GM18499 (cell line): ENCODE results near the gene CDC42SE2.
"Not testable (repeated sequence)": the region's sequence is repeated elsewhere in the genome, so short reads cannot be mapped to it uniquely, and the experiment has no call there.

ENCODE experiments used
- ATAC-seq: cut with Tn5 transposase; IDR thresholded peaks from one replicate; pipeline ENCODE4 v1.9.1; 2021; ENCODE audit warnings: moderate number of reproducible peaks; ENCODE audit not compliant: insufficient read depth, unreplicated experiment

CDC42SE2 gene

GRCh38 chr5:131357739-131358561 lies 94.1 kb downstream of the CDC42SE2 start:
- ATAC-seq: peak; percentile 37

GRCh38 chr5:131361677-131362315 lies 97.9 kb downstream of the CDC42SE2 start:
- ATAC-seq: no peak

- ATAC-seq: no peak
These were observed 100.1 kb downstream of the CDC42SE2 start for GRCh38 chr5:131363811-131364506.

- no peak for ATAC-seq
These were observed 100.7 kb downstream of the CDC42SE2 start for GRCh38 chr5:131364507-131365050.

DNA sequence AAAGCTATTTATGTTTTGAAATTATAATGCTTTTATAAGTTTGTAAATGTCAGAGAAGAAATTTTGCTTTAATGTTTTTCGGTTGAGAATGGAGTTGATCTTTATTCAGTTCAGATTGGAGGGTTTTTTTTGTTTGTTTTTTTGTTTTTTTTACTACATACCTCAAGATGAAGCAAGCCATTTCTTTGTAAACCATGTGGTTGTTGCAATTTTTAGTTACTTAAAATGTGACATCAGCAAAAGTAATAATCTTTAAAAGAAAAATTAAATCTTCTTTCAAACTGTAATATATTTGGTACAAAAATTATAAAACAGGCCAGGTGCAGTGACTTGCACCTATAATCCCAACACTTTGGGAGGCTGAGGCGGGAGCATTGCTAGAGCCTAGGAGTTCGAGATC lies 102.6 kb downstream of the CDC42SE2 start:
- no peak for ATAC-seq

DNA sequence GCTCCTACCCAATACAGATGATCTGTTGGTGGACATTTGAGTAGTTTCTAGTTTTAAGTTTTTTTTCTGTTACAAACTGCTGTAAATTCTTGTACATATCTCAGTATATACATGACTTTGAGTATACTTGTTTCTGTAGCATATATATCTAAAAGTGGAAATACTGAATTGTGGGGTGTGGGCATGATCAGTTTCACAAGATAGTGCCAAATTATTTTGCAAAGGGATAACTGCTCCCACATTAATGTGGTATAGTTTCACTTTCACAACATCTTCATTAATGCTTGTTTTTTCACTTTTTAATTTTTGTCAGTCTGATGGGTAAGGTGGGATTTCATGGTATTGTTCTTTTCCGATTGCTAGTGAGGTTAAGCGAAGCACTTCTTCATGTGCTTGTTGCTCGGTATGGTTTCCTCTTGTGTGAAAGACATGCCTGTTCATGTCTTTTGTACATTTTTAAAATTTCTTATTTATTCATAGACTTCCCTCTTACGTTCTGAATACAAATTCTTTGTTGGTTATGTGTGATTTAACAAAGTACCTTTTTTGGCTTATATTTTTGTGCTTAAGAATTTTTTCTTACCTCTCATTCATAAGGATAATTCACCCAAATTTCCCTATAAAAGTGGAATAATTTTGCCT lies 103.5 kb downstream of the CDC42SE2 start:
- ATAC-seq: no peak

DNA sequence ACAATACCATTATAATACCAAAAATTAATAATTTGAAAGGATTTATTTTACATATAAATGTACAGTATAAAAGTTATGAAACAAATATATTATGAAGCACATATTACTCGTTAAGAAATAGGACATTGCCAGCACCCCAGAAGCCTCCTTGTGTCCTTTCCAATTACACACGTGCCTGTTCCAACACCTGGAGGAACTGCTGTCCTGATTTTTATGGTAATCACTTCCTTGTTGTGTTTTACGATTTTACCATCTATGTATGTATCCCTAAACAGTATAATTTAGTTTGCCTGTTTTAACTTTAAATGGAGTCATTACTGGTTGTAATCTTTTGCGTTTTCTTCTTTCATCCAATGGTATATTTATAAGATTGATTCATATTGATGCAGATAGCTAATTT lies 105.0 kb downstream of the CDC42SE2 start:
- ATAC-seq: no peak

DNA sequence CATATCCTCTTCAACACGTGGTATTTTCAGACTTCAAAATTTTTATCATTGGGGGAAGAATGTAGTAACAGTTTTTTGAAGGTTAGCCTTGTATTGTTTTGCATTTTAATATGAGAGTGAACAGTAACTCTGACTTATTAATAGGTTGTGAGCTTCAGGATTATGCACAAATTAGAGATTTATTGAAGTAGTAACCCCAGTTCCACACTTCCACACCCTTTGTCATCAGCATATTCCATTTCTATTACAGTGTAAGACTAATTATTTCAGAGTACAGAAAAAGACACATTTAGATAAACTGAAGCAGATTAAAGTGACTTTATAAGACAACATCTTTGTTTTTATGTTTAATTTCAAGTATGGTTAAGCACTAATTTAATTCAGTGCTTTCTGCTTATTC lies 105.7 kb downstream of the CDC42SE2 start:
- no peak for ATAC-seq

DNA sequence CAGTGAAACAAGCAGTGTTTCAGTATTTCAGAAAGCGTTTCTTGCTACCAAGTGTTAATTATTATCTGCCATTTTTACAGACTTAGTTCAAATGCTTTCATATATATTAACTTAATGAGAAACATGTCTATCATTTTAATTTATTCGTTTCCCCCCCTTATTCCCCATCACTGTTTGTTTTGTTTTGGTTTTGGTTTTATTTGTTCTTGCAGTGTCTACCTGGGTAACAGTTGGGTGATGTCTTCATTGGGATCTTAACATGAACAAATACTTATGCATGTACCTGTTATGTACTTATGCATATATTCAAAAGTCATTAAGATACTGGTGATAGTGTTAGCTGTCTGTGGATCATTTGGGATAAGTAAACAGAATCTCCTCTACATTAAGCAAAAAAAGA lies 108.0 kb downstream of the CDC42SE2 start:
- ATAC-seq: no peak

GRCh38 chr5:131373265-131373664 lies 109.4 kb downstream of the CDC42SE2 start:
- ATAC-seq: no peak

DNA sequence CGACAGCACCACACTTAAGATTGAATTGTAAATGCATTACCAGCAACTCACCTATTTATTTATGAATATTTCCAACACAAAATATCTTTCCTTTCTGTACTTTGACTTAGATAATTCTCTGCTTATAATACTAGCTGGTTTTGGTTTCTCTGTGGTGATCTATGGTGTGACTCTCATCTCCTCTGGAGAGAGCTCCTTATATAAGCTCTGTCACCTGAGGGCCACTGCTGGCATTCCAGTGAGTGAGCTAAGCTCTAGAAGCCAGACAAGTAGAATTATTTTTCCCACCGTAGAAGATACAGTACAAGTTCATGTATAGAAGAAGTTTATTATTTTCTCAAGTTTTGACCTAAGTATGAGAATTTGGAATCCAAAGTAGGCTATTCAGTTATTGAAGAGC lies 111.5 kb downstream of the CDC42SE2 start:
- ATAC-seq: no peak

GRCh38 chr5:131377346-131377745 lies 113.5 kb downstream of the CDC42SE2 start:
- ATAC-seq: no peak

- no peak for ATAC-seq
These were observed 114.0 kb downstream of the CDC42SE2 start for GRCh38 chr5:131377785-131378325.

DNA sequence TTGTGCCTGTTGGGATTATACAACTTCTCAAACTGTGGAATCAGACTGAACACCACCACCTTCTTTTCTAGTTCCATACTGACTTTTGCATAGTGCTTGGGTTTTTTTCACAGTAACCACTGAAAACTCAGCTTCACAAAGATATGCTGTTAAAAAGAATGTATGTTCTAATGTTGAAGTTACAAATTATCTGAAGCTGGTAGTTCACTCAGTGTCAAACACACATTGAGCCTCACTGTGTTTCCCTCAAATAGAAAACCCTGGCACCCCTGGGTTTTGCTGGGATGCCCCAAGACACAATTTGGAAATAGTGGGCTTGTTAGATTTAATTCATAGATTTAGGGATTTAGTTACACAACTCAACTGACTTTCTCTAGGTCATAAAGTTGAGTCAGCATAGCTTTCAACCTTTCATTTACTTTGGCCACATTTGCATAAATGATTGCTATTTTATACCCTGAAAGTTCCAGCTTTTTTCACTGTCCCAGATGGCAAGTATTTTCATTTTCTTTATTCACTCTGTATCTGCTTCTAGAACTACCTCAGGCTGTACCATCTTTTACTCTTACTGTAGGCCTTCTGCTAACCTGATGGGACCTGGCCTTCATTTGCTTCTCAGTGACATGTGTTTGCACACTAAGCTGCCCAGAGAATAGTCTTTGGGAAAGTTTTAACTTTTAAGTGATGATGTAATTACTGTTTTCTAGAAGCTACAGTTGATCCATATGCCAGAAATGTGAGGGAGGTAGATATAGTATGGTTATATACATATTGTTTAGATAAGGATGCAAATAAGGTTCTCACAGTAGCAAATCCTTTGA lies 115.1 kb downstream of the CDC42SE2 start:
- ATAC-seq: no peak

DNA sequence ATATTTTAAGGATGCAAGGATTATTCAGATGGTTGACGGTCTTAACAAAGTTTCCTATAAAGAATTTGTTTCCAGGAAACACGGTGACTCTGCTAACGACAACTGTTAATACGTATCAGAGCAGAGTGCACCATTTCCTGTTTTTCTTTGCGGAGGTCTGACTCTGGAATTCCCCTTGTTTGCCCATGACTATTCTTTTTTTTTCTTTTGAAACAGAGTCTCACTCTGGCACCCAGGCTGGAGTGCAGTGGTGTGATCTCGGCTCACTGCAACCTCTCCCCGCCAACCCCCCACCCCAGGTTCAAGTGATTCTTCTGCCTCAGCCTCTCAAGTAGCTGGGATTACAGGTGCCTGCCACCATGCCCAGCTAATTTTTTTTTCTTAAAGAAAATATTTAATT lies 115.9 kb downstream of the CDC42SE2 start:
- ATAC-seq: peak; percentile 30

GRCh38 chr5:131380238-131380637 lies 116.4 kb downstream of the CDC42SE2 start:
- not testable (repeated sequence) for ATAC-seq

- ATAC-seq: no peak
These were observed 117.2 kb downstream of the CDC42SE2 start for GRCh38 chr5:131381021-131381420.

GRCh38 chr5:131381777-131382176 lies 117.9 kb downstream of the CDC42SE2 start:
- peak; percentile 38 for ATAC-seq
